ENCODE results near the gene AKAP13.

Gene AKAP13

DNA sequence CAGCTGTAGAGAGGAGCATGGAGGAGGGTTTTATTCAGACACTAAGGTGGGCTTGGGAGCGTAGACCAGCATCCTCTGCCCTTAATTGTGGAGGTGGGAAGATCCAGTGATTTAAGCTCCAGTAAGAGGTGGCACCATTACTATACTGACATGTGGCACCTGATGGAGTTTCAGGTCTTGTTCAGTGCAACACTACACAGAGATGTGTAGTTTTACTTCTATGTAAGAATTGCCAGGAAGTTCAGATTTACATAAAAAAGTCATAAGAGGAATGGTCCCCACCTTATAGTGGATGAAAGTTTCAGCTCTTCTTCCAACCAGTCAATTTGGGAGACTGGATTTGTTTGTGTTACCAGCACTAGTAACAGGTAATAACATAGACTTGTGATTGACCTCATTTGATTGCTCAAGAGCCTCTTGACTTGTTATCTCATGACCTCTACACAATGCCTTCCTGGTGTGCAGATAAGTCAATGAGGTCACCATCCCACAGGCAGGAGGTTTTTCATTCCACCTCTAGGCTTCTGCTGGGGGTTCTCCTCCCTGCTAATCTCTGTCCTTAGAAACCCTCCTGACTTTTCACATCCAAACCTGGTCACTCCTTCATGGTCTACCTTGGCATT, 33.8 kb upstream of the AKAP13 start (continued):
- TF ChIP-seq, protein P1, sequence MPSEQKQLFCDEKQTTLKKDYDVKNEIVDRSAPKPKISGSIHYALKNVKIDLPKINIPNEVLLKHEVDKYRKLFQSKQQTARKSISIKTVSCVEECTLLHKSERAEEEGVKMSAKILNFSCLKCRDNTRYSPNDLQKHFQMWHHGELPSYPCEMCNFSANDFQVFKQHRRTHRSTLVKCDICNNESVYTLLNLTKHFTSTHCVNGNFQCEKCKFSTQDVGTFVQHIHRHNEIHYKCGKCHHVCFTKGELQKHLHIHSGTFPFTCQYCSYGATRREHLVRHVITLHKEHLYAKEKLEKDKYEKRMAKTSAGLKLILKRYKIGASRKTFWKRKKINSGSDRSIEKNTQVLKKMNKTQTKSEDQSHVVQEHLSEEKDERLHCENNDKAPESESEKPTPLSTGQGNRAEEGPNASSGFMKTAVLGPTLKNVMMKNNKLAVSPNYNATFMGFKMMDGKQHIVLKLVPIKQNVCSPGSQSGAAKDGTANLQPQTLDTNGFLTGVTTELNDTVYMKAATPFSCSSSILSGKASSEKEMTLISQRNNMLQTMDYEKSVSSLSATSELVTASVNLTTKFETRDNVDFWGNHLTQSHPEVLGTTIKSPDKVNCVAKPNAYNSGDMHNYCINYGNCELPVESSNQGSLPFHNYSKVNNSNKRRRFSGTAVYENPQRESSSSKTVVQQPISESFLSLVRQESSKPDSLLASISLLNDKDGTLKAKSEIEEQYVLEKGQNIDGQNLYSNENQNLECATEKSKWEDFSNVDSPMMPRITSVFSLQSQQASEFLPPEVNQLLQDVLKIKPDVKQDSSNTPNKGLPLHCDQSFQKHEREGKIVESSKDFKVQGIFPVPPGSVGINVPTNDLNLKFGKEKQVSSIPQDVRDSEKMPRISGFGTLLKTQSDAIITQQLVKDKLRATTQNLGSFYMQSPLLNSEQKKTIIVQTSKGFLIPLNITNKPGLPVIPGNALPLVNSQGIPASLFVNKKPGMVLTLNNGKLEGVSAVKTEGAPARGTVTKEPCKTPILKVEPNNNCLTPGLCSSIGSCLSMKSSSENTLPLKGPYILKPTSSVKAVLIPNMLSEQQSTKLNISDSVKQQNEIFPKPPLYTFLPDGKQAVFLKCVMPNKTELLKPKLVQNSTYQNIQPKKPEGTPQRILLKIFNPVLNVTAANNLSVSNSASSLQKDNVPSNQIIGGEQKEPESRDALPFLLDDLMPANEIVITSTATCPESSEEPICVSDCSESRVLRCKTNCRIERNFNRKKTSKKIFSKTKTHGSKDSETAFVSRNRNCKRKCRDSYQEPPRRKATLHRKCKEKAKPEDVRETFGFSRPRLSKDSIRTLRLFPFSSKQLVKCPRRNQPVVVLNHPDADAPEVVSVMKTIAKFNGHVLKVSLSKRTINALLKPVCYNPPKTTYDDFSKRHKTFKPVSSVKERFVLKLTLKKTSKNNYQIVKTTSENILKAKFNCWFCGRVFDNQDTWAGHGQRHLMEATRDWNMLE (tag by site-specific recombination; conservative IDR thresholded peaks at IDR 0.05; ENCODE audit: low read depth): 0 out of 2 replicates have a peak, but pooled peaks have one; percentile 20
- TF ChIP-seq, protein P2, sequence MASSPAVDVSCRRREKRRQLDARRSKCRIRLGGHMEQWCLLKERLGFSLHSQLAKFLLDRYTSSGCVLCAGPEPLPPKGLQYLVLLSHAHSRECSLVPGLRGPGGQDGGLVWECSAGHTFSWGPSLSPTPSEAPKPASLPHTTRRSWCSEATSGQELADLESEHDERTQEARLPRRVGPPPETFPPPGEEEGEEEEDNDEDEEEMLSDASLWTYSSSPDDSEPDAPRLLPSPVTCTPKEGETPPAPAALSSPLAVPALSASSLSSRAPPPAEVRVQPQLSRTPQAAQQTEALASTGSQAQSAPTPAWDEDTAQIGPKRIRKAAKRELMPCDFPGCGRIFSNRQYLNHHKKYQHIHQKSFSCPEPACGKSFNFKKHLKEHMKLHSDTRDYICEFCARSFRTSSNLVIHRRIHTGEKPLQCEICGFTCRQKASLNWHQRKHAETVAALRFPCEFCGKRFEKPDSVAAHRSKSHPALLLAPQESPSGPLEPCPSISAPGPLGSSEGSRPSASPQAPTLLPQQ (tag by site-specific recombination; IDR thresholded peaks at IDR 0.05): peak; percentile 65
- TF ChIP-seq WT1 (tag by site-specific recombination; IDR thresholded peaks at IDR 0.05) (peak; percentile 53; the same call in 1 of the 2 replicates), ZNF660 (tag by site-specific recombination; IDR thresholded peaks at IDR 0.05) (0 out of 2 replicates have a peak, but pooled peaks have one; percentile 49), SP7 (tag by site-specific recombination; IDR thresholded peaks at IDR 0.05) (peak; percentile 96), ZNF24 (tag by site-specific recombination; IDR thresholded peaks at IDR 0.05) (peak; percentile 68; the same call in 1 of the 2 replicates), ZIC2 (tag by site-specific recombination; IDR thresholded peaks at IDR 0.05) (peak; percentile 70), IKZF3 (tag by site-specific recombination; IDR thresholded peaks at IDR 0.05) (peak; percentile 65), GLIS1 (tag by site-specific recombination; IDR thresholded peaks at IDR 0.05) (peak; percentile 93), ZNF324 (tag by site-specific recombination; IDR thresholded peaks at IDR 0.05) (peak; percentile 71; the same call in 1 of the 2 replicates), ZFP69B (tag by site-specific recombination; IDR thresholded peaks at IDR 0.05) (0 out of 2 replicates have a peak, but pooled peaks have one; percentile 50), ZNF629 (tag by site-specific recombination; IDR thresholded peaks at IDR 0.05) (peak; percentile 93), ZNF394 (tag by site-specific recombination; IDR thresholded peaks at IDR 0.05; ENCODE audit: borderline replicate concordance) (0 out of 2 replicates have a peak, but pooled peaks have one; percentile 47), ZNF843 (tag by site-specific recombination; IDR thresholded peaks at IDR 0.05) (peak; percentile 67), ZNF366 (tag by site-specific recombination; conservative IDR thresholded peaks at IDR 0.05) (peak; percentile 71), GLI2 (tag by site-specific recombination; IDR thresholded peaks at IDR 0.05; ENCODE audit: borderline replicate concordance, low read depth) (peak; percentile 30; the same call in 1 of the 2 replicates), GFI1B (tag by site-specific recombination; IDR thresholded peaks at IDR 0.05) (peak; percentile 70), KLF8 (tag by site-specific recombination; IDR thresholded peaks at IDR 0.05) (peak; percentile 82)
- TF ChIP-seq, protein P3, sequence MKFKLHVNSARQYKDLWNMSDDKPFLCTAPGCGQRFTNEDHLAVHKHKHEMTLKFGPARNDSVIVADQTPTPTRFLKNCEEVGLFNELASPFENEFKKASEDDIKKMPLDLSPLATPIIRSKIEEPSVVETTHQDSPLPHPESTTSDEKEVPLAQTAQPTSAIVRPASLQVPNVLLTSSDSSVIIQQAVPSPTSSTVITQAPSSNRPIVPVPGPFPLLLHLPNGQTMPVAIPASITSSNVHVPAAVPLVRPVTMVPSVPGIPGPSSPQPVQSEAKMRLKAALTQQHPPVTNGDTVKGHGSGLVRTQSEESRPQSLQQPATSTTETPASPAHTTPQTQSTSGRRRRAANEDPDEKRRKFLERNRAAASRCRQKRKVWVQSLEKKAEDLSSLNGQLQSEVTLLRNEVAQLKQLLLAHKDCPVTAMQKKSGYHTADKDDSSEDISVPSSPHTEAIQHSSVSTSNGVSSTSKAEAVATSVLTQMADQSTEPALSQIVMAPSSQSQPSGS (tag by site-specific recombination; IDR thresholded peaks at IDR 0.05; ENCODE audit: low read depth): peak; percentile 95
- TF ChIP-seq, protein P4, sequence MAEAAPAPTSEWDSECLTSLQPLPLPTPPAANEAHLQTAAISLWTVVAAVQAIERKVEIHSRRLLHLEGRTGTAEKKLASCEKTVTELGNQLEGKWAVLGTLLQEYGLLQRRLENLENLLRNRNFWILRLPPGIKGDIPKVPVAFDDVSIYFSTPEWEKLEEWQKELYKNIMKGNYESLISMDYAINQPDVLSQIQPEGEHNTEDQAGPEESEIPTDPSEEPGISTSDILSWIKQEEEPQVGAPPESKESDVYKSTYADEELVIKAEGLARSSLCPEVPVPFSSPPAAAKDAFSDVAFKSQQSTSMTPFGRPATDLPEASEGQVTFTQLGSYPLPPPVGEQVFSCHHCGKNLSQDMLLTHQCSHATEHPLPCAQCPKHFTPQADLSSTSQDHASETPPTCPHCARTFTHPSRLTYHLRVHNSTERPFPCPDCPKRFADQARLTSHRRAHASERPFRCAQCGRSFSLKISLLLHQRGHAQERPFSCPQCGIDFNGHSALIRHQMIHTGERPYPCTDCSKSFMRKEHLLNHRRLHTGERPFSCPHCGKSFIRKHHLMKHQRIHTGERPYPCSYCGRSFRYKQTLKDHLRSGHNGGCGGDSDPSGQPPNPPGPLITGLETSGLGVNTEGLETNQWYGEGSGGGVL (tag by site-specific recombination; IDR thresholded peaks at IDR 0.05): 0 out of 2 replicates have a peak, but pooled peaks have one; percentile 40
- TF ChIP-seq, protein P5, sequence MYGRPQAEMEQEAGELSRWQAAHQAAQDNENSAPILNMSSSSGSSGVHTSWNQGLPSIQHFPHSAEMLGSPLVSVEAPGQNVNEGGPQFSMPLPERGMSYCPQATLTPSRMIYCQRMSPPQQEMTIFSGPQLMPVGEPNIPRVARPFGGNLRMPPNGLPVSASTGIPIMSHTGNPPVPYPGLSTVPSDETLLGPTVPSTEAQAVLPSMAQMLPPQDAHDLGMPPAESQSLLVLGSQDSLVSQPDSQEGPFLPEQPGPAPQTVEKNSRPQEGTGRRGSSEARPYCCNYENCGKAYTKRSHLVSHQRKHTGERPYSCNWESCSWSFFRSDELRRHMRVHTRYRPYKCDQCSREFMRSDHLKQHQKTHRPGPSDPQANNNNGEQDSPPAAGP (tag by site-specific recombination; IDR thresholded peaks at IDR 0.05): peak; percentile 70
- TF ChIP-seq, protein P6, sequence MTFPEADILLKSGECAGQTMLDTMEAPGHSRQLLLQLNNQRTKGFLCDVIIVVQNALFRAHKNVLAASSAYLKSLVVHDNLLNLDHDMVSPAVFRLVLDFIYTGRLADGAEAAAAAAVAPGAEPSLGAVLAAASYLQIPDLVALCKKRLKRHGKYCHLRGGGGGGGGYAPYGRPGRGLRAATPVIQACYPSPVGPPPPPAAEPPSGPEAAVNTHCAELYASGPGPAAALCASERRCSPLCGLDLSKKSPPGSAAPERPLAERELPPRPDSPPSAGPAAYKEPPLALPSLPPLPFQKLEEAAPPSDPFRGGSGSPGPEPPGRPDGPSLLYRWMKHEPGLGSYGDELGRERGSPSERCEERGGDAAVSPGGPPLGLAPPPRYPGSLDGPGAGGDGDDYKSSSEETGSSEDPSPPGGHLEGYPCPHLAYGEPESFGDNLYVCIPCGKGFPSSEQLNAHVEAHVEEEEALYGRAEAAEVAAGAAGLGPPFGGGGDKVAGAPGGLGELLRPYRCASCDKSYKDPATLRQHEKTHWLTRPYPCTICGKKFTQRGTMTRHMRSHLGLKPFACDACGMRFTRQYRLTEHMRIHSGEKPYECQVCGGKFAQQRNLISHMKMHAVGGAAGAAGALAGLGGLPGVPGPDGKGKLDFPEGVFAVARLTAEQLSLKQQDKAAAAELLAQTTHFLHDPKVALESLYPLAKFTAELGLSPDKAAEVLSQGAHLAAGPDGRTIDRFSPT (tag by site-specific recombination; IDR thresholded peaks at IDR 0.05): peak; percentile 89
- TF ChIP-seq, protein P7, sequence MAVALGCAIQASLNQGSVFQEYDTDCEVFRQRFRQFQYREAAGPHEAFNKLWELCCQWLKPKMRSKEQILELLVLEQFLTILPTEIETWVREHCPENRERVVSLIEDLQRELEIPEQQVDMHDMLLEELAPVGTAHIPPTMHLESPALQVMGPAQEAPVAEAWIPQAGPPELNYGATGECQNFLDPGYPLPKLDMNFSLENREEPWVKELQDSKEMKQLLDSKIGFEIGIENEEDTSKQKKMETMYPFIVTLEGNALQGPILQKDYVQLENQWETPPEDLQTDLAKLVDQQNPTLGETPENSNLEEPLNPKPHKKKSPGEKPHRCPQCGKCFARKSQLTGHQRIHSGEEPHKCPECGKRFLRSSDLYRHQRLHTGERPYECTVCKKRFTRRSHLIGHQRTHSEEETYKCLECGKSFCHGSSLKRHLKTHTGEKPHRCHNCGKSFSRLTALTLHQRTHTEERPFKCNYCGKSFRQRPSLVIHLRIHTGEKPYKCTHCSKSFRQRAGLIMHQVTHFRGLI (tag by site-specific recombination; IDR thresholded peaks at IDR 0.05): 0 out of 2 replicates have a peak, but pooled peaks have one; percentile 15

Measured in HEK293 (cell line).